HG02840 (cell line): Measurements from ENCODE around the gene LRRIQ3.
A peak's percentile ranks its signal among the peaks of the same experiment; 100 is the strongest.
"Not testable (repeated sequence)": the region's sequence is repeated elsewhere in the genome, so short reads cannot be mapped to it uniquely, and the experiment has no call there.

Experiments used
- ATAC-seq: cut with Tn5 transposase; IDR thresholded peaks from one replicate; pipeline ENCODE4 v1.9.1; 2021; ENCODE audit warnings: mild to moderate bottlenecking, moderate library complexity, moderate number of reproducible peaks; ENCODE audit not compliant: unreplicated experiment, low FRiP score

Gene LRRIQ3, protein sequence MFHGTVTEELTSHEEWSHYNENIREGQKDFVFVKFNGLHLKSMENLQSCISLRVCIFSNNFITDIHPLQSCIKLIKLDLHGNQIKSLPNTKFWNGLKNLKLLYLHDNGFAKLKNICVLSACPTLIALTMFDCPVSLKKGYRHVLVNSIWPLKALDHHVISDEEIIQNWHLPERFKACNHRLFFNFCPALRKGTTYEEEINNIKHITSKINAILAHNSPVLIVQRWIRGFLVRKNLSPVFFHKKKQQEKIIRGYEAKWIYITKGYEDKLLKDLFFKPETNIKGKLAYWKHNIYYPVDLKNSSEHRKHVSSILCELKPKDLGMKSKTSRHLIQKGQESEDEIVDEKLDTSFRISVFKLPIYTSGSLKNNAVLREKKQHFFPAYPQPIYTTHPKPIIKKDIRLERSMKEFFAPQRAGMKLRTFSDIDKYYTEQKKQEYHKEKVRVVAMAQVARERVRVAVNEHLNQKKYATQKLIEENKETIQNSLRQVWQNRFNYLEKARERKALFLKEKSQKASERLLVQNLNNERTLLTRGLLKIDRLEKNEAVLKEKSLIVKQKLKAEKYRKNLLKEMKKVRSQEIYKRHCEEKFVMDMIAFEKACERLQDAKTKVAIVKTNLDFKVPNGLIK

DNA sequence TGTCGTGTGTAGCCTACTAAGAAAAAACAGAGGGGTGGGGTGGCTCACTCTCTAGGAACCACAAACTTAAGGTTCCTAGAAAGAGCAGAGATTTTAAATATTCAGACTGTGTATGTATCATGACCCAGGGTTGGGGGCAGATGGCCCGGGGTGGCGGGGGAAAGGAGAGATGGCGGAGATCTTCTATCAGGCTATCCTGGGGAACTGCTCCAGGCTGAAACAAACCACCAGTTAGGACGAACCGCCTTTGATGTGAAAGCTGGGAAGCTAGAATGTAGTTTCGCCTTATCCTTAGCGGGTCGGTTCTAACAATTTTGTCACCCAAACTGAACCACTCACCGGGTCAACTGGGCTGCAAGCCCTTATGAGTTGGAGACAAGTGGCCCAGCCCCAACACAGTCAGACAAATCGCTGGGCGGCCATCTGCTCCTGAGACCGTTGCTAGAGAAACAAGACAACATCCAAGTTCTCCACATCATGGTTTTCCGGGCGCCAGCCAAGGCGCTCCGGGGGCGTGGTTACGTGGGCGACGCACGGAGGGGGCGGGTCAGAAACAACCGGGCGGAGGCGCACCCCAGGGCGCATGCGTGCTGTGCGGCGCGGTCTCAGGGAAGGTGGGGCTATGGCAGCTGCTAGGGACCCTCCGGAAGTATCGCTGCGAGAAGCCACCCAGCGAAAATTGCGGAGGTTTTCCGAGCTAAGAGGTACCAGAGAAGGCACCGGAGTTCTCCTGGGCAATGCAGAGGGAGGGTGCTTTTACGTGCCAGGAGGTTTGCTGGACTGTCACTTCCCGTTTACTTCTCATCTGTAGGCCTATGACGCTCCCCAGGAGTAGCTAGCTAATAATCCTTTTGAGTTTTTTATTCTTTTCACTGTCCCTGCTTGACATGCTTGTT lies at the start of gene LRRIQ3, which contains the start of gene FPGT:
LRRIQ3 (minus strand) TSS at position 520 of the 896 bp plus-strand sequence. CDS start 14,492 bp downstream, outside the sequence.
FPGT (plus strand) TSS at position 586 of the 896 bp plus-strand sequence; CDS start at position 623, 37 bp downstream.
- ATAC-seq: peak; percentile 98

DNA sequence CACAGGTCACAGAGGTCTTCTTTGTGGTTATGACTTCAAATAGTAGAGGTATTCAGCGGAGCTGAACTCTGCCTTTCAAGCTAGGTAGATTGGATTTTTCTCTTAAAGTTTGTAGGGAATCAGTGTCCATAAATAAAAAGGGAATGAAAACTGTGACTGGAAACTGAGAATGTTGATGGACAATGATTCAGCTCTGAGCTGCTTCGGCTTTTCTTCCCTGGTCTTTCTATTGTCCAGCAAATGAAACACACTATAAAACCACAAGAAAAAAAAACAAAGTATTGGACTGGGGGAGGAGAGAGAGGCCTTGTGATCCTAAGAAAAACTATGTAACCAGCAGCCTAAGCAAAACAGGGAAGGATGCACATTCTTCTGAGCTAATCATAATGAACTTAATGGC lies 48.3 kb upstream of the LRRIQ3 start:
- no peak for ATAC-seq

DNA sequence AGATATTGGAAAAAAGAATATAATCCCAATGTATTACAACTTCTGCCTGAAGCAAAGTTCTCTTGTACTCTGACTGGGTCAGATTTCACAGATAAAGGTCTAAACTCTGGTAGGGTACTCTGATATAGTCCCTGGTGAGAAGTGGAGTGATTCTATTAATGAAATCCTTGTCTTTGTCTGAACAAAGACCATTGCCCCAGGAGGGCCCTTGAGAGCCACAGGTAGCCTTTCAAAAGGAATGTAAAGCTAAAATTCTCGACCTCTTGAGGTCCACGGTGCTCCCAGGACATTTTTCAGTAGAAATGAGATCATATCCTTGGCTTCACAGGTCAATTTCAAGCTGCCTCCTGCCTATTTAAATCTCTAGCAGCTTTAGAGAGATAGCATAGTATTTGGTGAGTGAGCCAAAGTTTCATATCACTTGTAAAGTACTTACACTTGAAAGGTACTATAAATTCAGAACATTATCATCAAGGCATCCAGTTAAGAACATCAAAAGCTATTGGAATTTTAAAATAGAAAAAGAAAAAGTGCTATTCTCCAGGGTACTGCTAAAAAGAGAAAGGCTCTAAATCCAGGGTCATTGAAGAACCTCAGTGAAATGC lies 47.3 kb upstream of the LRRIQ3 start:
- ATAC-seq: no peak

DNA sequence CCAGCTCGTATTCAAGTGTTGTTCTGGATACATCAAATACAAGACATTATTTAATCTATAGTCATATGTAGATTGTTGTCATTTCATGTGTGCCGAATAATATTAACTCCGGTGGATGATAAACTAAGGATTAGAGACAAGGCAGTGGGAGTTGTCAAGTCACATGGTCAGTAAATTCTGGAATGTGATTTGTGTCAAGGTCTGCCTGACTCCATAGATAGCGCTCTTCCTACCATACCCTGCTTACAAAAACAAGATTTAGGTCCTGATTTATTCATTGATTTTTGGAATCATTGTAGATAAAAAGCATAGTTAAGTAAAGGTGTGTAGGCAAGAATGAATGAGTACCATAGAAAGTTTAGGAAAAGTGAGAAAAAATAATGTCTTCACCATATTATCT lies 39.8 kb upstream of the LRRIQ3 start:
- no peak for ATAC-seq

DNA sequence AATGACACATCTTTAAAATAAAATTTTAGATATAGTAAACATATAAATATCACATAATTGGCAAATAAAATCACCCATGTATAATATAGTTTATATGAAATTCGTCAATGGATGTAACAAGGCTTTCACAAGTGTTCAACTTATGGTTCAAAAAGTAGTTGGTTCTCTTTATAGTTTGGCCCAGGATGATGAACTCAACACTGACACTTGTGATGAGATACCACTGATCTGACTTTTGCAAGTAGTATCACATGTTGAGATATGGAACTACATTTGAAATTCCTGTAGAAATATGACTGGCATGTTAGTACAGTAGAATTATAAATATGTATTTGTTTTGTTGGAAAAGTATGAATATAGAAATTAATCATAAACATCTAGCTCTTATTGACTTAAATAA lies 39.1 kb upstream of the LRRIQ3 start:
- ATAC-seq: no peak

DNA sequence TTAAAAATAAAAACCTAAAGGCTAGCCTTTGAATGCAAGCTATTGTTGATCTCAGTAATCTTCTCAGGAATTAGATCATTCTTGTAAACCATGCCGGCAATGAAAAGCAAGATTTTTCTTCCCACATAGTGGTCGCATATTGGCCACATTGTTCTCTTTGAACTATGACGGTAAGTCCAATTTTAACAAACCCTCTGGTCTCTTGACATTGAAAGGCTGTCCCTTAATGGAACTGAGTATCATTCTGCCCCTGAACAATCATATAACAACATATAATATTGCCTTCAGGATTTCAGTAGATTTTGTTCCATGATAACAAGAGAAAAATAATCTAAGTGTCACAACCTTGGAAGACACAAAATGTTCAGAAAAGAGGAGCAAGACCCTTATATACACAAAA lies 38.5 kb upstream of the LRRIQ3 start:
- ATAC-seq: no peak

DNA sequence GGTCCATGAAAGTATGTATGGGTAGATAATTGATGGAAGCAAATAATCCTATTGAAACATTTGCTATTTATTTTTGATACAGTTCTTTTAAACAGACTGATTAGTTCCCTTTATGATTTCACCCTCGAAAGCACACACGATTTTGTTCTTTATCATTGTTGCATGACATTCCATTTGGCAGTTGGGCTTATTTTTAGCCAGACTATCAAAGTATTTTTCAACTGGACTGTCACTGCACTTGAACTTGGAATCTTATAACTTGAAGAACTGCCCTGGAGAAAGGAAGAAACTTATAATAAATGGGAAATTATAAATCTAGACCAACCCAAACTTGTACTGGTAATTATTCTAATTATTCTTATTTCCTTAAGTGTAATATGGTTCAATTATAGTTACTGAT lies 37.2 kb upstream of the LRRIQ3 start, which contains the start of gene TNNI3K:
TNNI3K (plus strand) TSS at position 235 of the 400 bp plus-strand sequence; CDS start at position 300, 65 bp downstream.
- no peak for ATAC-seq

DNA sequence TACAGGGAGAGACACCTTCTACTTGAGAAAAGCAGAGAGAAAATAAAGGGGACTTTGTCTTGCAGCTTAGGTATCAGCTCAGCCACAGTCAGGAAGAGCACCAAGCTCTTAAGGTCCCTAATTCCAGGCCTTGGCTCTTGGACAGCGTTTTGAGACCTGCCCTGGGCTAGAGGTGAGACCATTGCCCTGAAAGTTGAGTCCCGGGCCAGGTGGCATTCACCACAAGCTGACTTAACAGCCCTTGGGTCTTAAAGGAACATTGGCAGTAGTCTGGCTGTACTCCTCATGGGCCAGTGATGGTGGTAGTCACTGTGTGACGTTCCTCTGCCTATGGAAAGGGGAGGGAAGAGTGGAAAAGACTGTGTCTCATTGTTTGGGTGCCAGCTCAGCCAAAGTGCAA lies 25.5 kb upstream of the LRRIQ3 start:
- ATAC-seq: no peak

DNA sequence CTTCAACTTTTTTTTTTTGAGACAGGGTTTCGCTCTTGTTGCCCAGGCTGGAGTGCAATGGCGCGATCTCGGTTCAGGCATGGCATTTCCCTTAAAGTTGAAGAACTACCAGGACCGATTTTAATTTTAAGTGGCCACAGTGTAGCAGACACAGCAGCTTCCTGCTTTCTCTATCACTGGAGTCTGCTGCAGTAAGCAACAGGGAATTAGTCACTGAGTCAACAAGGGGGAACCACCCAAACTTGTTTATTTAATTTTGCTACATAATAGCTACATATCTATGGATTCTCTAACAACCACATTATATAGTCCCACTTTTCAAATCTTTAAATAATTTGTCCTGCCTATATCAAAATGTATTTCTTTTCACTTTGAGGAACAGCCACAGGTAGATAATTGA lies 24.7 kb upstream of the LRRIQ3 start:
- no peak for ATAC-seq

DNA sequence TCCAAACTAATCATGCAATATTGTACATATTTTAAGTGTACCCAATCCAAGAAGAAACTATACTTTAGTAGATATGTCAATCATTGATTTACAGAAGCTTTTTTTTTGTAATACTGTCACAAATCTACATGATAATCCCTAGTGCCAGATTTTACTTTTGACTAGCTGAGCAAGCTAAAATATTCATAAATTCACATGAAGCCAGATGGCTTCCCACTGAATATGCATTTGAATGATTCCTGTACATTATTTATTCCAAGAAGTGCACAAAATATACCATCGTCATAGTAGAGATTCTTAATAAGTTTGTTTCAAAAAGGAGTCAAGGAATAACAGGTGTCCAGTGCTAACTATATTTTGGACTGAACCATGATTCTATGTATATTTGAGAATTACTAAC lies 17.3 kb upstream of the LRRIQ3 start:
- no peak for ATAC-seq

DNA sequence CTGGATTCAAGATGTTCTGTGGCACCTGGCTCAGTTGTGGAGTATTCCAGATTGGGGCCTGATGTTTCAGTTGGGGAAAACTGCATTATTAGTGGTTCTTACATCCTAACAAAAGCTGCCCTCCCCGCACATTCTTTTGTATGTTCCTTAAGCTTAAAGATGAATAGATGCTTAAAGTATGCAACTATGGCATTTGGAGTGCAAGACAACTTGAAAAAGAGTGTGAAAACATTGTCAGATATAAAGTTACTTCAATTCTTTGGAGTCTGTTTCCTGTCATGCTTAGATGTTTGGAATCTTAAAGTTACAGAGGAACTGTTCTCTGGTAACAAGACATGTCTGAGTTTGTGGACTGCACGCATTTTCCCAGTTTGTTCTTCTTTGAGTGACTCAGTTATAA lies 7.3 kb upstream of the LRRIQ3 start:
- ATAC-seq: no peak

DNA sequence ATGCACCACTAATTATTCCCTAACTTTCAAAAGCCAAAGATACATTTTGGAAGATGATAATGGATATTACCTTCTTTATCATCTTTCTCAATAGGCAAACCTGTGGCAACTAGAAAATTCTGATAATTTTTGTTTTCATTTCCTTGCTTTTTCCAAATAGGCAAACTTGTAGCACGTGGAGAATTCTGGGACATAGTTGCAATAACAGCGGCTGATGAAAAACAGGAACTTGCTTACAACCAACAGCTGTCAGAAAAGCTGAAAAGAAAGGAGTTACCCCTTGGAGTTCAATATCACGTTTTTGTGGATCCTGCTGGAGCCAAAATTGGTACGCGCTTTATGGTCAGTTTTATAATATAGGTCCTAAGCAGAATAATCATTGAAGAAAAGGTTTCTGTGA lies 1.5 kb upstream of the LRRIQ3 start:
- ATAC-seq: no peak

DNA sequence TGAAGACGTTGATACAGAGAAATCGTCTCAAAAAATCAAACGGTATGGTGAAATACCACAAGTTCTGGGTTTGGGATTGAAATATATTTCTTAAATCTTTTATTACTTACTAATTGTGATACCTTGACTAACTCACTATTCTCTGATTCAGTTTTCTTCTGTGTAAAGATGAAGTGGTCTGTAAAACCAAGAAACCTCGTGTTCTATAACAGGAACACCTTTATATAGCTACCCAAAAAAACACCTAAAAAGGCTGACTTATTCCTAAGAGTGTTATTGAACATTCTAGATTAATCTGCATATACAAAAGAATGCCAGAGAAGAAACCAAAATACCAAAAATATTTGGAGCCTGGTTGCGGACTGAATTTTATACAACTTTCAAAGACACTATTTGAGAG lies 721 bp downstream of the LRRIQ3 start:
- no peak for ATAC-seq

DNA sequence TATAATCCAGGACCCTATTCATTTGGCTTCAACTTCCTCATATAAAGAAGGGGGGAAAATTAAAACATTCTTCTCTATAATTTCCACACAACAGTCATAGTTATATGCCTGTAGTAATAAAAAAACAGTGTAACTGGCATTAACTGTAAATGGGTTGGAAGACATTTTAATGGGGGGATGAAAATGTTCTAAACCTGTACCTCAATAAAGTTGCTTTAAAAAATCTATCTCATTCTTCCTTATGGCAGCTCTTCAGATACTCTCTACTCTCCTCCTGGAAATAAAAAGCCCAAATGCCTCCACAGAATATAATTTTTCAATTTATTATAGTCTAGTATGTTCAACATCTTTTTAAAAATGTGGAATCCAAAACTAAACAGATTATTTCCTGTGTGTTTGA lies 2.6 kb downstream of the LRRIQ3 start:
- ATAC-seq: no peak

DNA sequence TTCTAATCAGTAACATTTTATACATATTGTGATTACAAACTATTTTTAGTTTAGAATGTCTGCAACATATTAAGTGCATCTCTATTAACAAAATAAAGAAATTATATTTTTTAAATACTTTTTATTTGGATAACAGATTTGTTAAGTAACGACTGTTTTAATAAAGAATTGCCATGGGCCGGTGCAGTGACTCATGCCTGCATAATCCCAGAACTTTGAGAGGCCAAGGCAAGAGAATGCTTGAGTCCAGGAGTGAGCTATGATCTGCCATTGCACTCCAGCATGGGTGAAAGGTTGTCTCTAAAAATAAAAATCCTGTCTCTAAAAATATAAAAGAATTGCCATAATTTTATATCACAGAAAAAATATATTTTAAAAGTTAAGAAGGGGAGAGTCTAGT lies 4.1 kb downstream of the LRRIQ3 start:
- ATAC-seq: no peak

DNA sequence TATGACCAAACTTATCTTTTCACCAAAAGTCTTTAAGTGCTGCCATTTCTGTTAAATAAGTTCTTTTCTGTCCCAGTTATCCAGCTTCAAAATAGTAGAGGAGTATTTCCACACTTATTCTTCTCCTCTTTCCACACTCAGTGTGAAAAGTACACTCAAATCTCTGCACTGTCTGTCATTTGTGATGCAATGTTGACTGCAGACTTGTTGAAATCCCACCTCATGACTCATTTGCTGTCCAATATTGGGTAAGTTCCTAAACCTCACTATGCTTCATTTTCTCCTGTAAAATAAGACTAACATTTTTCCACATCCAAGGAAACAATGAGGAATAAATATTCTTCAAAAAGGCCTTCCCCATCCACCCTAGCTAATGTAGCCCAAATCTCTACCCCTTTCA lies 17.5 kb downstream of the LRRIQ3 start:
- ATAC-seq: no peak

DNA sequence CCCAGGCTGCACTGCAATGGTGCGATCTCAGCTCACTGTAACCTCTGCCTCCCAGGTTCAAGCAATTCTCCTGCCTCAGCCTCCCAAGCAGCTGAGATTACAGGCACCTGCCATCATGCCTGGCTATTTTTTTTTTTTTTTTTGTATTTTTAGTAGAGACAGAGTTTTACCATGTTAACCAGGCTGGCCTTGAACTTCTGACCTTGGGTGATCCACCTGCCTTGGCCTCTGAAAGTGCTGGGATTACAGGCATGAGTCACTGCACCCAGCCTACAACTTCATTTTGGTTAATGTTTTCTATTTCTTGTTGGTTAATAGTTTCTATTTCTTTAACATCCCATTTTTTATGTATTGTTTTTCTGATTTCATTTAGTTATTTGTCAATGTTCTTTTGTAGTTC lies 23.6 kb downstream of the LRRIQ3 start:
- ATAC-seq: not testable (repeated sequence)

DNA sequence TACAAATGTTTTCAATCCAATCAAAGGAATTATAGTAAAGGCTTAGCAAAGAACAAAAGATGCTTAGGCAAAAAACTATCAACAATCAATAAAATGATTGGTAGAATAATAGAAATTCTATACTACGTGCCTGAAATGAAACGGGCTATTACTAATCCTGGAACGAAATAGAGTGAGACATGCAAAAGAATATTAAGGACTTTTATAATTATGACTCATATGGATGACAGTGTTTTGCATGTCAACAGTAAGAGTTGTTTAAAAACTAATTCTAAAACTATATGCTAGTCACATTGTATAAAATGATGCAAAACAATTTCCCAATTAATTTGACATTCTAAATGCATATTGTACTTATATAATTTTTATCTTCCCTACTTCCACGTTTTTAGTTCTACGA lies 35.6 kb downstream of the LRRIQ3 start:
- no peak for ATAC-seq

DNA sequence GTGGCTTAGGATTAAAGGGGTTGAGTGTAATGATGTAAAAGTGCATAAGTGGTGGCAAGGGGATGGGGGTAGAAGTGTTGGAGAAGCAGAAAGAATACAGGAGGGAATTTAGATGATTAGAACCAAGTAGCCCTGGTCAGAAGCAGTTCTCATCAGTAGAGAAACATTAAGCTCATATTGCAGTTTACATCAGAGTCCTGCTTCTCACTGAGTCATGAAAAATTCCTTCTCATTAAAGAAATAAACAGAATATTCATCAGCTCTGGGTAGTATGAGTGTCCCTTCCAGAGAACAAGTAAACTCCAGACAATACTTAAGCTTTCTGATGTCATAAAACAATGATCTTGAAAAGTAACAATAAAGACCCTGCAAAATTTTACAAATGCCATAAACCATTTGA lies 36.5 kb downstream of the LRRIQ3 start:
- ATAC-seq: no peak

DNA sequence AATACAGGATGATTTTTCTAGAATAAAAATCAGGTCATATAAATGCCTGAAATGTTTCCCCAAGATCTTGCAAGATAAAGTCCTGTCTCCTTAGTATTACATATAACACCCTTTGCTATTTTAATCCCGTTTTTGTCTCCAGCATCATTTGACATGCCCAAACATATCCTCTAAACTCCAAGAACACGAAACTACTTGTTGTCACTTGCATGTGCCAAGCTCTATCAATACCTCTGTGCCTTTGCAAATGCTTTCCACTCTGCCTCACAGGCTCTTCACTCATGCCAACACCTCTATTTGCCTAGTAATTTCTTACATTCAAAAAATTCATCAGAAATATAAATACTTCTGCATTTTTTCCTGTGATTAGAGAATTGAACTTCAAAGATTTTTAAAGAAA lies 37.9 kb downstream of the LRRIQ3 start:
- ATAC-seq: no peak
